Mucosa of gallbladder (tissue), 1 donor: ENCODE data around the gene CHST6. TPM values are rescaled to one million over a fixed set of nuclear protein-coding genes. Genes with fewer than 3 reads are reported as not detected.
A peak's percentile ranks its signal among the peaks of the same experiment; 100 is the strongest.
"Not testable (repeated sequence)": the region's sequence is repeated elsewhere in the genome, so short reads cannot be mapped to it uniquely, and the experiment has no call there.

Source experiments
- DNase-seq: peaks from one replicate; pipeline ENCODE4 v3.0.0-alpha.2; 2020; ENCODE audit warnings: low spot score
- total RNA-seq: library from RNA; stranded (reverse); gene quantifications from one replicate; pipeline ENCODE4 v1.2.1, GENCODE V29; 2021
- donor health status: DM: no; HTN: no; CAD: no.

CHST6 gene
- total RNA-seq = 0.20 TPM

DNA sequence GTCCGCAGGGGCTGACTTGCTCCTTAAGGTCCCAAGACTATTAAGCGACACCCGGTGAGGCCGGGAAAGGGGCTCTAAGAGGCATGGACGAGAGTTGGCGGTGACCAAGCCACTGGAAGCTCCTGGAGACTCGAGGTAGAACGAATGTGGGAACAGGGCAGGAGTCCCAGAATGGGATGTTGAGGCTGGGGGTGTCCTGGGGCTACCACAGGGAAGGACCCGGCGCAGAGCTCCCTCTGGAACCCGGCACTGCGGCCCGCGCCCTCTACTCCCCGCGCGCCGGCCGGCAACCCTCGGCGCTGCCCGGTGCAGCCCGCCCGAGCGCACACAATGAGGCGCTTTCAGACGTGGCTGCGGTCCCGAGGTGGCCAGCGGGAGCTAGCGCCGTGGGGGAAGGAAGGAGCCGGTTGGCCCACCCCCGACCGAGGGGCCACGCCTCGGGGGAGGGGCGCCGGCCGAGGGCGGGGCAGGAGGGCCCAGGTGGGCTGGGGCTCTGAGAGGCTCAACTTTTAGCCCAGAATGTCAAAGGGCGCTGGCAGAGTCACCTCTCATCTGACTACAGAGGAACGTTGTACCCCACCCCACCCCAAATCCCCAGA is at the start of gene CHST6:
TSS of gene CHST6 (minus strand) at position 366 of the 599 bp plus-strand sequence. CDS start 15,613 bp downstream, outside the sequence.
- no peak for DNase-seq

DNA sequence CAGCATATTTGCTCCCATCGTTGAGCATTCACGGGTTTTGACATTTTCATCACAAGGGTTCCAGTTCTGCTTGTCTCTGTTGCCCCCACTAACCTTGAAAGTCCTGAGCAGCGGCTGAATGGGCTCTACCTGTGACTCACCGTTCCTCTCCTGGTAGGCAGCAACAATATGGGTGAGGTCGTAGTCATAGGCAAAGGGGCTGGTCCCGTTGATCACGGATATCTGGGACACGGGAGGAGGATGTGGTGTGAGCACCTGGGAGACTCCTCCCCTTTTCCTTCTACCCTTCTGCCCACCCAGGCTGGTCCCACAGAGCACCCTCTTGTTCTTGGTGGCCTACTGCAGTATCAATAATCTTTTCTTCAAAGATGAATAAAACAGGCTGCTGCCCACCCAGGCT is 47.2 kb upstream of the CHST6 start:
- not testable (repeated sequence) for DNase-seq

DNA sequence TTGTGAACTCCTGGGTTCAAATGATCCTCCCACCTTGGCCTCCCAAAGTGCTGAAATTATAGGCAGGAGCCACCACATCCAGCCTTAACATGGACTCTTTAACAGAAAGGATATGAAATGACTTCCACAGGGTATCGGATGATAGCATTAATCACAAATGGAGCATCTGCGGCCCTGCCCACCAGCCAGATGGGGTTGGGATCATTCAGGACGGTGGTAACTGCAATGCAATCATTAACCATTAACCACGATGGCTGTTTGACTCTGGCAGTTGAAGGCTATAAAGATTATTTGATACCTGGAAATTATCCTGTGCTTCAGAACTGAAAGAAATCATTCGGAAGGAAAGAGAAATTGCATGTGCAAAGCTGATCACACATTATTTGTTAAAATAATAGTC is 46.0 kb upstream of the CHST6 start:
- DNase-seq = no peak

DNA sequence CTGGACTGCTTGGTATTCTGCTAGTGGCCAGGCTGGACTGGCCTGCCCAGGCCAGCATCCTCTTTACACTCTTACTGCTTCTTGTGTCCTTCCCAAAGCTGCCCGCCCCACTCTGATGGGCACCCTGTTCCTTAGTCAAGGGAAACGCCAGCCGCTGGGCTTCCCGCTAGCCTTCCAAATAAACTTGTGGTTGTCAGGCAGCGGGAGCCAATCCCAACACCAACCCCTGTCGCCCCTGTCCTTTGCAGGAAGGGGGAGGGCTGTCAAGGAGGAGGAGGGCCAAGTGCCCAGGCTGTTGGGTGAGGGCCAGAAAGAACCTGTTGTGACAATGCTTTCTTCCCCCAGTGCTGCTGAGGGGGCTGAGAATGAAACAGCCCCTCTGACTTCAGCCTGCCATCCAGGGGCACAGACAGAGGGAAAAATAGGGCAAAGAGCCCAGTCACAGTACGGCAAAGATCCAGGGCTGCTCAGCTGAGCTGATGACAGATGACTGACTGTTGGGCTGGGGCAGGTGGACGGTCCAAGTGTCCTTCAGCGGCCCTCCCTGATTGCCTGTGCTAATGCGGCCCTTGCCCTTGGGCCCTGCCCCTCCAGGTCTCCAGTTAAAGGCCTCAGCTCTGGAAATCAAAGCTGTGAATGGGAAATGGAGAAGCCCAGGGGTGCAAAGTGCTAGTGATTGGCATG is 43.8 kb upstream of the CHST6 start:
- not testable (repeated sequence) for DNase-seq

DNA sequence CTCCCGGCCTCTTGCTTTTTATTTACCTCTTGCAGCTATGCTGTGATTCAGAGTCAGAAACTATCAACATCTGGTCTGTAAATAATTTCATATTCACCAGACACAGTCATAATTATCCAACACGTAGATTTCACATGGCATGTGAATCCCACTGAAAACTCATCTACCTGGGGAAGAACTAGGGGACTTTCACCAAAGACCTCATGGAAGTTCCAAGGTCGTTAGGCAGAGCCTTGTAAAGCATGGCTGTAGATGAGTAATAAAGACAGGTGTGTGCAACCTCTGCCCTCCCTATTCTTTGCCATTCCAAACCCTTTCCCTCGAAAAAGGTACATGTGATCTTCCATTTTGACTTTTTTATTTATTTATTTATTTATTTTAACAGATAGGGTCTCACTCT is 42.5 kb upstream of the CHST6 start:
- DNase-seq = no peak

DNA sequence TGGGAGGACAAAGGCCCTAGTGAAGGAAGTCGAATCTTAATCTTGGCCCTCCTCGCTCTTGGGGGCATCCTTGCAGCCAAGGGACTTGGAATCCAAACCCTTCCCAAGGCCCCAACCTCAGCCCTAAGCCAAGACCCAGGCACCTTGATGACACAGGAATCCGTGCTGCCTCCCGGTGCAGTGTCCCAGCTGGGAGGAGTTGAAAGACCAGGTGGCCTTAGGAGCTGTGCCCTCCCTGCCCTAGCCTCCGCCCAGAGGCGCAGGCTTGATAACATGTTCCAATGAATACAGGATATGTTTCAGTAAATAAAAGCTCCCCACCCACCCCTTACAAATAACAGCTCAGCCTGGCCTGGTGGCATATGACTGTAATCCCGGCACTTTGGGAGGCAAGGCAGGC is 40.7 kb upstream of the CHST6 start, which contains the start of gene CHST5:
TSS of gene CHST5 (minus strand) at position 208 of the 400 bp plus-strand sequence. CDS start 5,724 bp downstream, outside the sequence.
- DNase-seq = no peak

DNA sequence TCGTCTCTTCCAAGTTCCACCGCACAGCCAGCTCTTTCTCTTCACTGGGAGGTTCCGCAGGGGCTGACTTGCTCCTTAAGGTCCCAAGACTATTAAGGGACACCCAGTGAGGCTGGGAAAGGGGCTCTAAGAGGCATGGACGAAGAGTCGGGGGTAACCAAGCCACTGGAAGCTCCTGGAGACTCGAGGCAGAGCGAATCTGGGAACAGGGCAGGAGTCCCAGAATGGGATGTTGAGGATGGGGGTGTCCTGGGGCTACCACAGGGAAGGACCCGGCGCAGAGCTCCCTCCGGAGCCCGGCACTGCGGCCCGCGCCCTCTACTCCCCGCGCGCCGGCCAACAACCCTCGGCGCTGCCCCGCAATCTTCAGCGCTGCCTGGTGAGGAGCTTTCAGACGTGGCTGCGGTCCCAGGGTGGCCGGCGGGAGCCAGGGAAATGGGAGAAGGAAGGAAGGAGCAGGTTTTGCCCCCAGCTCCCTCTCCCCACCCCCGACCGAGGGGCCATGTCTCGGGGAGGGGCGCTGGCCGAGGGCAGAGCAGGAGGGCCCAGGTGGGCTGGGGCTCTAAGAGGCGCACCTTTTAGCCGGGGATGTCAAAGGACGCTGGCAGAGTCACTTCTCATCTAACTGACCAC is 40.1 kb upstream of the CHST6 start:
- no peak for DNase-seq

DNA sequence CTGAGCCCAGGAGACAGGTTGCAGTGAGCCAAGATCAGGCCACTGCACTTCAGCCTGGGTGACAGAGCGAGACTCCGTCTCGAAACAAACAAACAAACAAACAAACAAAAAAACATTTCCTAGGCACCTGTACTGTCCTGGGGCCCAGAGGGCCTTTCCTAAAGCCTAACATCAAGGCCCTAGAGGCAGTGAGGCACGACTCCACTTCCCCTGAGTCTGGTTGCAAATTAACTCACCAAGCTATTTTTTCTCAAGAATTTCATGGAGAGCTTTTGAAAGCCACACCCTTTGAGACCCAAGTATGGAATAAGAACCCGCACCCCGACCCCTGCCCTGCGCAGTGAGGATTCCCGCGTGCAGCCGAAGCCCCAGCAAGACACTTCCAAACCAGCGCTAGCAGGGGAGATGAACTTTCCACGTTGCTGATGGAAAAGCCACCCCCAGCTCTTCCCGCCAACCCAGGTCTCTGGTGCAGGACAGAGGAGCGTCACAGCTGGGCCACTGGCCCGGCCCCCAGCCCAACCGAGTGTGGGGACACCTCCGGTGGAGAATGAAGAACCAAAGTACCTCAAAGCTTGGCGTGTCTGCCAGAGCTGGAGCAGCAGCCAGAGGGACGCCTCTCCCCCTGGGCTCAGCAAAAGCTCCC is 39.4 kb upstream of the CHST6 start:
- DNase-seq = no peak

DNA sequence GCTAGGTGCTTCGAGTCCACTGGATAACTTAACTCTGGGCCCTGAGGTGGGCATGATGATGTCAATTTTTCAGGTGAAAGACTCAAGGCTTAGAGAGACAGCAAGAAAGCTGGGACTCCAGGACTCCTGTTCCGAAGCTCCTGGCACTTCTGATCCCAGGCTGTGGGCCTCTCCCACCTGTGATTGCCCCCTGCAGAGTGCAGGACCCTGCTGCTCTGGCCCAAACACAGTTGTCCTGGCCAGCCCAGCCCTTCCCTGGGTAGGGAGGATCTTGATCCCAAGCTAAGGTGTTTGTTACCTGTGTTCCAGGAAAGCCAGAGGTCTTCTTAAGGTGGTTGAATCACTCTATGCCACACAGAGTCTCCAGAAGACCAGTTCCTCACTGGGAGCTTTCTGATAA is 37.5 kb upstream of the CHST6 start:
- DNase-seq = no peak

DNA sequence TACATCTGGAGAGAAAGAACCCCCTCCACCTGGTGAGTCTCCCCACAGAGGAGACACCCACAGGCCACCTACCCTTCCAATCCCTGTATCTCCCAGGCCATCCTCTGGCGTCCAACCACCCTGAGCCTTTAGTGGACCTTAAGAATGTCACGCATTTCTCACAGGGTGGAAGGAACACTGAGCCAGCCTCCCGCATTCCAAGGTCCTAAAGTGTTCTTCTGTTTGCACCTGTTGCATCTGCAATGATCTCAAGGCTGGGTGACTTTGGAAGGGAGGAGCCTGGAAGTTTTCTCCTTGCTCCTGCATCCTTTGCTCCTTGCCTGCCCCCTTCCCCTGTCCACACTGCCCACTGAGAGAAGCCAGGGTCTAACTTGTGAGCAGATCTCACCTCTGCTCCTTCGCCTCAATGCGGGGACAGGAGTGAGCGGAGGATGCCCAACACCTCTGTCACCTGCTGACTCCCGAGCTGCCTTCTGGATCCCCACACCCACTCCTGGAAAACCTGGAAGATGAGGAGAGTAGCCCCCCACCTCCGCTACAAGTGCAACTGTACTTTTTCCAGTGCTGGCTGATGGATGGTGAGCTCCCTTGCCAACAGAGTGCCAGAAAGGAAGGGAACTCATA is 37.0 kb upstream of the CHST6 start:
- no peak for DNase-seq

DNA sequence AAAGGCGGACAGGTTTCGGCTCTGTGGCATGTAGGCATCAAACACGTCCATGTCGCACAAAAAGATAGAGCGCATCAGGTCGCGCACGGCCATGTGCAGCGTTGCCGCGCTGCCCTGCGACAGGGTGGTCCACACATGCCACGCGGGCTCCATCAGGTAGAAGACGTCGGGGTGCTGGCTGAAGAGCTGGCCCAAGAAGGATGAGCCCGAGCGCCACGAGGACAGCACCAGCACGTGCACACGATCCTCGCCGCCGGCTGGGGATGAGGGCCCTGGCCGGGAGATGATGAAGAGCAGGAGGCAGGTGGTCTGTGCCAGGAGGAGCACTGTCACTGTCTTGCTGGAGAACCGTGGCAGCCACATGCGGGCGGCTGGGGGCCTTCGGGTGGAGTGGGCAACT is 34.7 kb upstream of the CHST6 start:
- DNase-seq = no peak

DNA sequence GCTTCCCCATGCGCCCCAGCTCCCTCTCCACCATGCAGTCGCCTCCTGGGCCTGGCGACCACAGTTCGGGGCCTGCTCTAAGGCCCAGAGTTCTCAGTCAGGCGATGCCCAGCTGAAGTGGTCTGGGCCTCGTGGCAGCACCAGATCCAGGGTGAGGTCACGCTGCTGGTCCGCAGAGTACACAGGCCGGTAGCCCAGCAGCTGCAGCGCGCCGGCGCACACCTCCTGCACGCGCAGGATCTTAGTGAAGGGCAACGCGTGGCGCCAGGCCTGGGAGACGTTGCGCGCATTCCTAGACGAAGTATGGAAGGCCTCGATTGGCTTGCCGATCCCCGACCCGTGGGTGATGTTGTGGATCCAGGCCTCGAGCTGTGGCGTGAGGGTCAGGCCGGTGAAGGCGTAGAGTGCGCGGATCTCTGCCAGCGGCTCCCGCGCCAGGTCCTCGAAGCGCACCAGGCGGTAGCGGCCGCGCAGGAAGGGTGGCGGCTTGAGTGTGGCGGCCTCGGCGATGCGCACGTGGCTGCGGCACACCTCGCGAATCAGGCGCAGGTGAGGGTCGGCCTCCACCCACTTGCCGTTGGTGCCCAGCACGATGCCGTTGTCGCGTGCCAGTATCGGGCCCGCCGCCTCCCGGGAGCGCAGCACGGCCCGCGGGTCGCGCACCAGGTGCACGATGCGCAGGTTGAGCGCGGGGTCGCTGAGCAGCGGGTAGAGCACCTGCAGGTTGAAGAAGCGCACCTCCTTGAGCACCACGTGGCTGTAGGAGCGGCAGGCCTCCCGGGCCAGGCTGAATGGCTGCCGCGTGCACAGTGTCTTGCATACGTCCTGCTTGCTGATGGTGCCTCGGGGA is 34.0 kb upstream of the CHST6 start:
- no peak for DNase-seq

DNA sequence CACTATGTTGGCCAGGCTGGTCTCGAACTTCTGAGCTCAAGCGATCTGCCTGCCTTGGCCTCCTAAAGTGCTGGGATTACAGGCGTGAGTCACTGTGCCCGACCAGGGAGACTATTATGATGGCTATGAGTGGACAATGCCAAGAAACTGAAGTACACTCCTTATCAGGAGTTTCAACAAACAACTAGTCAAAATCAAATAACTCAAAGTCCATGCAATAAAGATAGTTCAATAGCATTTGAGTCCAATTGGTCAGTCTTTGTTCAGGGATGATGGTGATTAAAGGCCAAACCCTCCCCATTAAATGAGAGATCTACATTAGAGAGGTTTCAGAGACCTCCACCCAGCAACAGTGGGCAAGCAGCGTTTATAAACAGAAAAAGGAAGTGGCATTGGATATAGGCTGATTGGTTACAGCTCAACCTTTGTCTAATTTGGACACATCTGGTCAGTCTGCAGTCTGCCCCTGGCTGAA is 32.6 kb upstream of the CHST6 start:
- peak; percentile 62 for DNase-seq

DNA sequence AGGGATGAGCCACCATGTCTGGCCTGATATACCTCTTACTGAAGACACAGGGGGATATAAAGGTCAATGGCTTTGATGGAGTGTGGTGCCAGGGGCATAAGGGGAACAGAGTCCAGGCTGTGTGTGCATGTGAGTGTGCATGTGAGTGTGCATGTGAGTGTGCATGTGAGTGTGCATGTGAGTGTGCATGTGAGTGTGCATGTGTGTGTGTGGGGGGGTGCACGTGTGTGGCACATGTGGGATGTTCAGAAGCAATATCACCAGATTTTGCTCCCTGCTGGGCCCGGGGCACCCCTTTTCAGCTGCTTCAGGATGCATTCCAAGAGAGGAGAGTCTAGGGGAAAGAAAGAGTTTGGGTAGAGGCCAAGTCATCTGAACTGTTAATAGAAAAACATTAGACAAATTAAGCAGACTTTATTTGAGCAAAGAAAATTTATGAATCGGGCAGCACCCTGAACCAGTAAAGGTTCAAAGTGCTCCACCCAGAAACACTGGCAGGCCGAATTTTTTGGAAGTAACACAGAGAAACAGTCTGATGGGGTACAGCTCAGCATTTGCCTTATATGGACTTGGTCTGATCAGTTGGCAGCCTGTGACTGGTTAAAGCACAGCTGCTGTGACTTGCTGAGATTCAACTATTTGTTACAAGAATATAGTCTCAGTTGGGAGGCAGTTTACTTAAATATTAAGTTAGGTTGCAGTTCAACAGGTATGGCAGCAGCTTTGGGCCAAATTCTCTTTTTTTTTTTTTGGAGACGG is 31.0 kb upstream of the CHST6 start:
- no peak for DNase-seq

DNA sequence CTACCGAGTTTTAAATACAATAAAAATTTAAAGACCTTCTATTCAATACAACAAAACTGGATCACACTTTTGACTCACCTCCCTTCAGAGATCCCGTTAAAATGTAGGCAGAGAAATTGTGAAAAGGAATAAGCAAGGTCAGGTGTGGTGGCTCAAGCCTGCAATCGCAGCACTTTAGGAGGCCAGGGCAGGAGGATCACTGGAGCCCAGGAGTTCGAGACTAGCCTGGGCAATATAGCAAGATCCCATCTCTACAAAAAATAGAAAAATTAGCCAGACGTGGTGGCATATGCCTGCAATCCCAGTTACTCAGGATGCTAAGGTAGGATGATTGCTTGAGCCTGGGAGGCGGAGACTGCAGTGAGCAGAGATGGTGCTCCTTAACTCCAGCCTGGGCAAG is 23.9 kb upstream of the CHST6 start:
- DNase-seq = no peak

DNA sequence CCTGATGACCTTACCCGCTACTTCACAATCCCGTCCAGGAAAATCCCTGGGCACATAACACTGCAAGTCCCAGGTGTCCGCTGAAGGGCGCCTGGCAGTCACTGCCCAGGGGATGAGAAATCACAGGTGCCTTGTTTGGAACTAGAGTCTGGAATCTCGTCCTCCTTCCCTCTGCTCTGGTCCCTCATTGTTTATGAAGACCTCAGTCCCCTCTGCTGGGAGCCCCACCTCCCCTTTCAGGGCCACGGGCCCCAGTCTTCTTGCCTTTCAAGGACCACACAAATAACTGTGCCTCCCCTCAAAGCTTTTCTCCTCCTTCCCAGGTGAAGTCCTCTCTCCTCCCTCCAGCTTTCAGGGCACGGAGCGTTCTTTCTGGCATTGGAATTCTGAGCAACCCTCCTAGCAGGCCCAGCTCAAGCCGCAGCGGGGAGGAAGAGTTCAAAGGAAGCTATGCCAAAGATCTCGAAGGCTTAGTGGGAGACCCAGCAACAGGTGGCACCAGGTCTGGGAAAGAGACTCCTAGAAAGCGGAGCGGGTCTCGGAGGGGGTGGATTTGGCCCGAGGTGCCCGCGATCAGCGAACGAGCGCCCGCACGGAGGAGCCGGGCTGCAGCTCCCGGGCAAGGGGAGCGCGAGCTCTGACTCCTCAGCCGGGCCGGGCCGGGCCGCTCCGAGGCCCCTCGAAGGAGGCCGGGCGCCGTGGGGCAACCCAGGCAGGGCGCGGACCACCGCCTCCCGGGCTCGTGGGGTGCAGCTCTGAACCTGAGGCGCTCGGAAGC is 21.1 kb upstream of the CHST6 start:
- DNase-seq = not testable (repeated sequence)

DNA sequence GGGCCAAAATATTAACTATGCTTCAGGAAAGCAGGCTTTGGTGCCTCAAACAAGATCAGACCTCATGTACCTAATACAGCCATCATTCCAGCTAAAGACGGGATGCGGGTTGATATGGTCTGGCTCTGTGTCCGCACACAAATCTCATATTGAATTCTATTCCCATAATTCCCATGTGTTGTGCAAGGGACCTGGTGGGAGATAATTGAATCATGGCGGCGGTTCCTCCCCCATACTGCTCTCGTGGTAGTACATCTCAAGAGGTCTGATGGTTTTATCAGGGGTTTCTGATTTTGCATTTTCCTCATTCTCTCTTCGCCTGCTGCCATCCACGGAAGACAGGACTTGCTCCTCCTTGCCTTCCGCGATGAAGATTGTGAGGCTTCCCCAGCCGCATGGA is 19.1 kb upstream of the CHST6 start:
- no peak for DNase-seq

DNA sequence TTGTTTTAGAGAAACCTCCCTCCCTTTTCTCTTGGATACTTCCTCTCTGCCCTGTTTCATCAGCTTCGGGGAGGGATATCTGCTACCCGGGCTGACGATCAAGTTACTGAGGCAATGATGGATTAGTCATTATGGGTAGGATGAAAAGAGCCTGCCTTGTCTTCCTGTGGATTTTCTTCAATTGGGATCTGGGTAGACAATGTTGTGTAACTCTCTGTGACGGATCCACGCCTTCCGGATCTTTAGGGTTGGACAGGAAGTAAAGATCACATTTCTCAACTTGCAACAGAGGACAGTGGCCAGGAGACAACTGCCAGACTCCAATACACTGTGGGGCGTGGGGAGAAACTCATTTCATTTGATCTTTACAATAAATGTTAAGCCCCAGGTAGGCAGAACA is 11.3 kb upstream of the CHST6 start:
- peak; percentile 27 for DNase-seq

DNA sequence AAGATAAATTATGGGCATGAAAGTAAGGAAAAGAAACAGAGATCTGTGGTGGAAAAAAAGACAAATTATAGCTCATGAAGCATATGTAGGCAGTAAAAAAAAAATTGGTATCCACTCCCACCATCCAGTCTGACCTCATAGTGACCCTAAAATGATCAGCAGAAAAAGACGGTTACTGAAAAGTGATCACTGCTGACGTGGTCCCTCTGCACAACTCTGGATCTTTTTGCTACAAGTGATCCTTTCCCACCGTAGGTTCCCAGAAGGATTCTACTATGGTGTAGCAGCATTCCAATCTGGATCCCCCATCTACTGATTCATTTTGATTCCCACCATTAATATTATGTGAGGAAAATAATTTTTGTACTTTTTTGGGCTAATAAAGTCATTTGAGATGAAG is 10.9 kb upstream of the CHST6 start:
- DNase-seq = no peak

DNA sequence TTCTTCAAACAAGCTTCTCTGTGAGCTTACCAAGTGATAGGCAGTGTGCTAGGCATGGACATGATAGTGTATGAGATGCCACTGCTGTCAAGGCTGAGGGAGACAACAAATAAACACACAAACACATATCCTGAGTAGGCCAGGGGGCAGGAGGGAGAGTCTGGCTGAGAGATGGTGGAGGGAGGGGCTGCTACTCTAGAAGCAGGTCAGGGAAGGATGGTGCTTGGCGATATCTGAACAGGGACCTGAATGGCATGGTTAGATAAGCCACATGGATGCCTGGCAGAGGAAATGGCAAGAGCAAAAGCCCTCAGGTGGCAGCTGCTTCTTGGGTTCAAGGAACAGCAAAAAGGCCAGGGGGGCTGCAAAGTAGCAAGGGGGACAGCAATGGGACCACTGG is 8.6 kb upstream of the CHST6 start:
- no peak for DNase-seq
